HepG2 (cell line): Measurements from ENCODE around the gene S100A7. TPM values are rescaled to one million over a fixed set of nuclear protein-coding genes. Genes with fewer than 3 reads are reported as not detected.

ENCODE experiments used
- ATRX ChIP-seq: sonication (generic); formaldehyde crosslinking; IDR thresholded peaks from 2 replicates; pipeline ENCODE4 v1.4.0; 2020; ENCODE audit warnings: missing genetic modification reagents, borderline replicate concordance
- HIC2 ChIP-seq: sonication (generic); formaldehyde crosslinking; IDR thresholded peaks from 2 replicates; pipeline ENCODE4 v1.9.0; 2022; ENCODE audit warnings: low read depth, missing genetic modification reagents
- NCOA2 ChIP-seq: sonication (generic); formaldehyde crosslinking; IDR thresholded peaks from 2 replicates; pipeline ENCODE4 v1.8.0; 2022; ENCODE audit warnings: inconsistent platforms
- POLR2AphosphoS5 ChIP-seq: IDR thresholded peaks from 2 replicates; pipeline ENCODE4 v1.6.1; 2012; ENCODE audit warnings: low read depth, low read length
- SIN3A ChIP-seq: IDR thresholded peaks from 2 replicates; pipeline ENCODE4 v1.6.1; 2011; ENCODE audit warnings: low read depth, mild to moderate bottlenecking, control low read depth, low read length, borderline replicate concordance
- SOX6 ChIP-seq, 2 experiments: fragments of 450-650 bp in 1 of 2; sonication (generic) in 1 of 2; formaldehyde crosslinking in 1 of 2; IDR thresholded peaks; 2 replicates each; pipeline versions ENCODE4 v1.4.0 to v1.6.1; 2017 to 2020; ENCODE audit warnings: antibody characterized with exemption in 1 of 2, mild to moderate bottlenecking in 1 of 2, missing genetic modification reagents in 1 of 2
- ZFP36 ChIP-seq: fragments of 150-350 bp; IDR thresholded peaks from 2 replicates; pipeline ENCODE4 v1.6.1; 2018; ENCODE audit warnings: borderline replicate concordance, low read length, low read depth; ENCODE audit not compliant: partially characterized antibody
- ZFP91 ChIP-seq: sonication (generic); formaldehyde crosslinking; IDR thresholded peaks from 2 replicates; pipeline ENCODE4 v1.9.0; 2022; ENCODE audit warnings: missing genetic modification reagents, mild to moderate bottlenecking, borderline replicate concordance
- ZHX2 ChIP-seq, 2 experiments: sonication (generic) in 1 of 2; formaldehyde crosslinking in 1 of 2; IDR thresholded peaks; 2 replicates each; pipeline versions ENCODE4 v1.6.1 to v1.9.0; 2014 to 2022; ENCODE audit warnings: antibody characterized with exemption in 1 of 2, borderline replicate concordance in 1 of 2, inconsistent platforms in 1 of 2, low read depth in 1 of 2, missing genetic modification reagents in 1 of 2
- ZNF44 ChIP-seq: sonication (generic); formaldehyde crosslinking; IDR thresholded peaks from 2 replicates; pipeline ENCODE4 v1.5.1; 2020; ENCODE audit warnings: mild to moderate bottlenecking, missing genetic modification reagents
- ZNF574 ChIP-seq: sonication (generic); formaldehyde crosslinking; IDR thresholded peaks from 2 replicates; pipeline ENCODE4 v1.4.0; 2020; ENCODE audit warnings: missing genetic modification reagents
- polyA plus RNA-seq, 8 experiments: library from polyadenylated mRNA; depleted of rRNA in 3 of 8; stranded (reverse) in 7 of 8; unstranded in 1 of 8; fragments of >200 nt; fragmentation: Illumina TruSeq in 4 of 8; extraction: Trizol in 4 of 8; gene quantifications; 2 replicates each; pipeline versions ENCODE4 v1.2.1 to v1.2.3, GENCODE V29; 2011 to 2016; ENCODE audit warnings: low read depth in 4 of 8, missing spikeins in 1 of 8, mixed read lengths in 1 of 8; ENCODE audit not compliant: insufficient read depth in 1 of 8
- total RNA-seq, 5 experiments: library from RNA; depleted of rRNA; stranded (reverse); fragments of >200 nt; fragmentation: Illumina TruSeq; extraction: Trizol; gene quantifications; 2 replicates each; pipeline ENCODE4 v1.2.3, GENCODE V29; 2016; ENCODE audit warnings: low read depth in 1 of 5

Gene S100A7
- total and polyA plus RNA-seq, 2 of the 13 experiments (the other 11 are each of a cell fraction or from before 2014, with no cell fraction given): not detected

GRCh38 chr1:153506831-153507413, 46.5 kb upstream of the S100A7 start (continued):
- TF ChIP-seq ZHX2 (IDR thresholded peaks at IDR 0.05; ENCODE audit: low read depth) (no peak), ZHX2 (CRISPR knock-in tag; IDR thresholded peaks at IDR 0.05; ENCODE audit: borderline replicate concordance) (no peak), NCOA2 (0 out of 2 replicates have a peak, but pooled peaks have one; percentile 22), POLR2AphosphoS5 (no peak), ZNF44 (CRISPR knock-in tag) (no peak), ZFP91 (CRISPR knock-in tag) (peak; percentile 15; the same call in 1 of the 2 replicates), ATRX (CRISPR knock-in tag) (no peak), SOX6 (IDR thresholded peaks at IDR 0.05) (no peak), SOX6 (CRISPR knock-in tag; IDR thresholded peaks at IDR 0.05) (0 out of 2 replicates have a peak, but pooled peaks have one; percentile 15), ZFP36 (no peak), HIC2 (CRISPR knock-in tag) (no peak), SIN3A (no peak), ZNF574 (CRISPR knock-in tag) (0 out of 2 replicates have a peak, but pooled peaks have one; percentile 23)
